Activated T-cell treated with anti-CD3 and anti-CD28 coated beads for 48 hours (primary cell): ENCODE measurements around the gene HPCAL1.

Experiments
- DNase-seq: peaks from one replicate; pipeline ENCODE4 v3.0.0-alpha.2; 2020; ENCODE audit warnings: low read depth

The HPCAL1 gene

GRCh38 chr2:10355471-10356438, 53.1 kb downstream of the HPCAL1 start:
- no peak for DNase-seq

- DNase-seq = no peak
These were observed 53.7 kb downstream of the HPCAL1 start for GRCh38 chr2:10356439-10356811.

- no peak for DNase-seq
These were observed 54.8 kb downstream of the HPCAL1 start for GRCh38 chr2:10357193-10358169.

DNA sequence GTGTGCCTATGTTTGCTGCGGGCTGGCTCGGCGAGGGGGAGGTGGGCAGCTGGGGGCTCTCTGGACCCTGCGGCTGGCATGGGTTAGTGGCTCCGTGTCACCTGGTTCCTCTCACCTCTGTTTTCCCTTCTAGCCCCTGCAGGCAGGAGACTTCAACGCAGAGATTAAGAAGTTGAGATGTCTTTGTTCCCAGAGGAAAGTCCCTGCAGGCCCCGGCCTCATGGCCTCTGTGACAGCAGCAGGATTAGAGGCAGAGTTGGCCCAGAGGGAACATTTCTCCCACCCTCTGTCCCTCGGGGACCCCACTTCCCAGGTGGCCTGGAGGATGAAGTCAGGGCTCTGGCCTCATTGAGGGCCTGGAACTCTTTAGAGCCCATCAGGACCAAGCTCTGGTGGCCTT, 56.5 kb downstream of the HPCAL1 start:
- no peak for DNase-seq

DNA sequence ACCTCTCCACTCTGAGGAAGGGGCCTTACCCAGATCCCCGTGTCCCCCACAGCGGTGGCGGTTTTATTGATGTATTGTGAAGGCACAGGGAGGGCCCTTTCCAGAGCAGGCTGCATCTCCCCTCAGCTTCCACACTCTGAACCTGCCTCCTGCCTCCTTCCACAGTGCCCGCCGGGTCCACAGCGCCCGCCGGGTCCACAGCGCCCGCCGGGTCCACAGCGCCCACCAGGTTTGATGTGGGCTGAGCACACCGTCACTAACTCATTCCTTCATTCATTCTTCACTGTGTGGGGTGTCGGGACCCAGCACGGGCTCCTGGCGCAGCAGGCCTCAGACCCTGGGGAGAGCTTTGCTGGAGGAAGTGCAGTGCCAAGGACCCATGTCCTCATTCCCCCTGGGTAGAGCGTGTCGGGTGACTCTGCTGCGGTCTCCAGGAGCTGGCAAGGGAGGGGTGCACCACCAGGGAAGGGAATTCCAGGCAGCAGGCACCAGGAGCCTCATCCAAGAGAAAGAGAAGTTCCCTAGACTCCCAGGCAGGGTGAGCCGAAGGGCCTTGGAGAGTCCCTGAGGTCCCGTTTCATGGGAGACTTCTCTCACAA, 57.1 kb downstream of the HPCAL1 start:
- DNase-seq = no peak

GRCh38 chr2:10360460-10360849, 57.8 kb downstream of the HPCAL1 start:
- DNase-seq = no peak

DNA sequence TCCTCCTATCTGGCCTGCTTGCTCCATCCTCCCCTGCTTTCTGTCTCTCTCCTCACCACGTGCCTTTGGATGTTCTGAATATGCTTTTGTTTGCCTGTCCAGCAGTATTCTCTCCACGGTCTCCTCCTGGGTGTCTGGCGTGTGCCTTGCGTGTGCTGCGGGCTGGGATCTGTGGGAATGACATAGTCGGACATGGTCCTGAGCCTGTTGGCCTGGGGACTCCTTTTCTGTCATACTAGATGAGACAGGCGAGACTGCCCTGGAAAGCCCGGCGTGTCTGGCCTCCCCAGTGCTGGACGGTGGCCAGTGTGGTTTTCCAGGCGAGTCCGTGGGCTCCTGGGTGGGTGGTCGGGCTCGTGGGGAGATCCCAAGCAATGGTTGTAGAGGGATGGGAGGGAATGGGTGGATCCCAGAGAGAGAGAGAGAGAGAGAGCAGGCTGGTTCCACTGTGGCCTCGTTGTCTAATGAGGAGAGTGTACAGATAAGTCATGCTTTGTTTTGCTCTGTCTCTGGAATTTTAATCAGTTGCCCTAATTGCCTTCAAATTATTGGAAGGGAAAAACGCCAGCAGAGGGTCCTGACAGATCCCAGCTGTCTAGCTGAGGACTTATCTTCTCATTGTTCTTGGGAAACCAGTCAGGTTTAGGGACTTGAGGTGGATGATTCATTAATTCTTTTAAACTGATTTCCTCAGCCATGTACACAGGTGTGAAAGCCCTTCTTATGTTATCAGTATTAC, 58.3 kb downstream of the HPCAL1 start:
- DNase-seq = no peak

DNA sequence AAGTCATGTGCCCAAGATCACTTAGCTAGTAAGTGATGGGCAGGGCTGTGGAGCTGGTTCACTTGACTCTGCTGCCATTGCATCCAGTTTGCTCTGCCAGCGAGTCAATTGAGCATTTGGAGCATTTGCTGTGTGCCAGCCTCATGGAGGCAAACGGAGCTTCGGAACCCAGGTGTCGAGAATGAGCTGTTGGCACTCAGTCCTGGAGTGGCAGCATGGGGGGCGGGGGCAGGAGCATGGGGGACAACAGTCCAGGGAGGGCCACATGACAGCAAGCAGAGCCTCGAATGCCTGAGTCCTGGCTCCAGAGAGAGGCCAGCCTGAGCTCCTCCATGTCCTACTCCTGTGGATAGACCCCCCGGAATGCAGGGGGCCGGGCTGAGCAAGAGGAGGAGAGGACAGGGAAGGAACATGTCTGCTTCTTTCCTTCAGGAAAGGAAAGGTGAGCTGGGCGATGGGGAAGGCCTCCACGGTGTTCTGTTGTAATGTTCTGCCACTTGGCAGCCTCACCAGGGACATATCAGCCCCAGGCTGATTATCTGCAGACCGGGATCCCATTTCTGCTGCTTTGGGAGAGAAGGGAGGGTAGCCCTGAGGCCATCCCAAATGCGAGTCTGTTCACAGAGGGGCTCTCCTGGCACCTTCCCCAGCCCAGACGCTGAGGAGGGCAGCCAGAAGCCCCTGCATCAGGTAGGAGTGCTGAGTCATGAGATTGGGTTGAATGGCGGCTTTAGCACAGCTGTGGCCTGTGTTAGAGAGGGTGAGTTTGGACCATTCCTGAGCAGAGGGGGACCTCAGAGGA, 59.6 kb downstream of the HPCAL1 start:
- no peak for DNase-seq

- DNase-seq = no peak
These were observed 60.3 kb downstream of the HPCAL1 start for GRCh38 chr2:10362898-10363454.

GRCh38 chr2:10363861-10364610, 61.3 kb downstream of the HPCAL1 start:
- DNase-seq = no peak

DNA sequence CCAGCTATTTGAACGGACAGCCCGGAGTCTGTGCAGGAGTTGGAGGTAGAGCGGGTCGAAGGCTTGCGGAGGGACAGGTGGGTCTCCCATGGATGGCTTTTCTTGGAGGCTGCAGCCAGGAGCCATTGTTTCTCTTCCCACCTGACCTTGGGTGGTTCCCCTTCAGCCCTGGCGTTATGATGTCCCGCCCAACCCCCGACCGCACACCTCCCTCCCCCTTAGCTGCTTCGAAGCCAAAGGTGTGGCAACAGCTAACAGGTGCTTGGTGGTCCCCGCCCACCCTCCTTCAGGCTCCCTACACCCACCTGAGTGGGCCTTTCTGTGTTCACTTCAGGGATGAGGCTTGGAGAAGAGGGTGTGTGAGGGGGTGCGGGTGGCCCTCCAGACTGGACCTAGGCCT, 62.7 kb downstream of the HPCAL1 start:
- DNase-seq = no peak

DNA sequence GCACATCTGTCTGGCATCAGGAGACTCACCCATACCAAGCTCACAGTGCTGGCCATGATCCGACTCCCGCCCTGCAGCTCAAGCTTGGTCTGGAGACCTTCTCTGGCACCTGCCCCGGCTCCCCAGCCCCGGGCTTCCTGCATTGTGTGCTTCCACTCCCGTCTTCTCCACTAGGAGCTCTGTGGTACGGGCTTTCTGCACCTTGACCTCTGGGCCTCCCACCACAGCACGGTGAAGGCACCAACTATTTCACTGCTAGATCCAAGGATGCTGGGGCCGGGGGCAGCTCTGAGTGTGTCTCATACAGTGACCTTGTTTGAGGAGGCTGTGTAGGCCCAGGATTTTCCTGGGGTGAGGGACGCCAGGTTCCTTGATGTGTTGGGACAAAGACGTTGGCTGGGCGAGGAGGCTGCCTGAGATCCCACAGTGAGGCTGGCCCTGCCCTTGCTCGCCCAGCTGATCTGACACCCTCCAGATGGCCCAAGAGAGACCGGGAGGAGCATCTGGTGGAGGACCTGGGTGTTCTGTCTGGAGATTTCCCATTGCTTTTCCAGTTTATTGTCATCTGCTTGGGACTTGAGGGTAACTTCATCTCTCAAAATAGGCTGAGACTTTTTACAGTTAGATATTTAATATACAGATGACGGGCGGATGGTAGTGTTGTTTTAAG, 64.0 kb downstream of the HPCAL1 start:
- no peak for DNase-seq

DNA sequence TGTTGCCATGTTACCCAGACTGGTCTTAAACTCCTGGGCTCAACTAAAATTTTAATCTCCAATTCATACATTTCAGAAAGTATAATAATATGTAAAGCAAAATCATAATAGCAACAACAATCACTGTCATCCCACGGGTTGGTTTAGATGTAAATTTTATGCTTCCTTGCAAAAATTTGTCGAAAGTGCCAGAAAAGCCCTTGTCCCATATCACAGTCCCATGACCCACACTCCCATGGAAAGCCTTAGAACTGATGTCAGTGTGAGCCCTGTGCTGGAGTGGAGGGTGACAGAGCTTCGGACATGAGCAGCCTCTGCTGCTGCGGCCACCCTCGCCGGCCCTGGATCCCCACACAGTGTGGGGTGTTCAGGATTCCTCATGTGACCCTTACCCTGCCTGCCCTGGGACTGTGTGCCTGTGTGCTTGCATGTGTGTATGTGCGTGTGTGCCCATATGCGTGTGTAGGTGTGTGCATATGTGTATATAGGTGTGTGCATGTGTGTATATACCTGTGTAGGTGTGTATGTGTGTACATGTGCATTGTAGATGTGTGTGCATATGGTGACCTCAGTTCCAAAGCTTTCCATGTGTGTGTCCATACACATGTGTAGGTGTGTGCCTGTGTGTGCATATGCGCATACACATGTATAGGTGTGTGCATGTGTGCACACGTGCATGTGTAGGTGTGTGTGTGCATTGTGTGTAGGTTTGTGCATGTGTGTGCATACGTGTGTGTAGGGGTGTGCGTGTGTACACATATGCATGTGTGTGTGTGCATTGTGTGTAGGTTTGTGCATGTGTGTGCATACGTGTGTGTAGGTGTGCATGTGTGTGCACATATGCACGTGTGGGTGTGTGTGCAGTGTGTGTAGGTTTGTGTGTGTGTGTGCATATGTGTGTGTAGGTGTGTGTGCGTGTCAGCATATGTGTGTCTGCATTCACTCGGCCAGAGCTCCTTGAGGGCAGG, 65.1 kb downstream of the HPCAL1 start:
- no peak for DNase-seq

DNA sequence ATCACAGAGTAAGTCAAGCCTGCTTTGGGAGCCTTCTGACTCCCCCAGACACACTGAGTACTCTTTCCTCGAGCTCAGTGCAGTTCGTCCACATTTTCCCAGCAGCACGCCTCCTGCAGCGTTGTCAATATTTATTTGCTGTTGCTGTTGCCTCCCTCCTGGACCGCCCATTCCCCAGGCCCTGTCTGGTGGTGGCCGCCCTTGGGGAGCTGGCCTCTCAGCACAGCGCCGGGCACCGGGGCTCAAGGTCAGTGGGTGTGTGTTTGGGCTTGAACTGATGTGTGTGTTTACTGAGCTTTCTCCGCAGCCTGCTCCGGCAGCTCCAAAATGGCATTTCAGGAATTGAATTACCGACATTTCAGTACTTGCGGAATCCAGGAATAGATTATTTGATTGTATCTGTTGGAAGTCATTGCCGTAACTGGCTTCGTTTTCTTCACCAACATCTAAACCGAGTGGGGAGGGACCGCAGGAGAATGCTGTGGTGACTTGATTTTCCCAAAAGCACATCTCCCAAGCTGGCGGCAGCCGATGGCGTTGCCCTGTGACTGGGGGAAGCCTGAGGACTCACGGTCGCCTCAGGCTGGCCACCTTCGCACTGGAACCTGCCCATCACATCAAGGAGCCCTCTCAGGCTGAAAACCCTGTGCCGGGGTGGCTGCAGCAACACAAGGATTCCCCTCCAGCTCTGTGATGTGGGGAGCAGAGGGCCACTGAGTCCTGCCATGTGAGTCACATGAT, 66.0 kb downstream of the HPCAL1 start:
- DNase-seq = no peak

DNA sequence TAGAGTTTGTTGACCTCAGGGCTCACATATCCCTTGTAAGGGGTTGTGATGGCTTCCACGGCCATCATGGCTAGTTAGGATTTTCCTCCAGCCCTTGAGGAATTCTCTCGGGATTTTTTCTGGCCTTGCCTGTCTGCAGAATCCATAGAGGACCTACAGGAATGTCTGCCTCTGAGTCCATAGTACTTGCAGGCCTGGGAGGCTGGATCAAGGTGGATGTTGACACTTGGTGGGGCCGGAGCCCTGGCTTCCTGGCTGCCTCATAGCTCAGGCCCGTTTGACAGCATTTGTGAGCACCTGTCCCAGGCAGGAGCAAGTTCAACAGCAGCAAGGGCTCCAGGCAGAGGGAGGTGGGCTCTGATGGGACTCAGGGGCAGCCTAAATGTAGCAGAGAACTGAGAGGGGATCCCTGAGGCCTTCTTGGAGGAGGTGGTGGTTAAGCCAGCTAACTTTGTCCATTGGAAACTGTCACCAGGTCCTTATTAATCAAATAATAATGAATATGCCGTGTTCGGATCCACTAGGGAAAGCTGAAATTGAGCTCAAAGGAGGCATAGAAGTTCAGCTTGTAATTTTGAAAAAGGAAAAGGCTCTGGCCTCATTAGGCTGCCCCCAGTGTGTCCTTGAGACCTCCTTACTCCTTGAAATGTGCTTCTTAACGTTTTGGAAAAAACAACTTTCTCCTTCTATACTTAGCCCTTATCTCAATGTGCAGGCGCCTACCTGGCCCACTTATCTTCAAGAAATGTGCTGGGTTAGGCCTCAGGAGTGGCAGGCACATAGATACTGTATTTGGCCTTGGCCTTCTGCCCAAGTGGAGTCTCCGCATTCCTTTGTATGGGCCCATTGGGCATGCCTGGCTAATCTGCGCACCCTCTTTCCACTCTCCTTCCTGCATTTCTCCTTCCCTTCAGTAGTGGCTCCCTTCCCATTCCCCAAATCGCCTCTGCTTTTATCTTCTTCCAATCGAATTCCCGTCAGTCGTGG, 66.9 kb downstream of the HPCAL1 start:
- no peak for DNase-seq

GRCh38 chr2:10370390-10370789, 67.7 kb downstream of the HPCAL1 start:
- no peak for DNase-seq
